ENCODE measurements around the gene MFSD2B.

DNA sequence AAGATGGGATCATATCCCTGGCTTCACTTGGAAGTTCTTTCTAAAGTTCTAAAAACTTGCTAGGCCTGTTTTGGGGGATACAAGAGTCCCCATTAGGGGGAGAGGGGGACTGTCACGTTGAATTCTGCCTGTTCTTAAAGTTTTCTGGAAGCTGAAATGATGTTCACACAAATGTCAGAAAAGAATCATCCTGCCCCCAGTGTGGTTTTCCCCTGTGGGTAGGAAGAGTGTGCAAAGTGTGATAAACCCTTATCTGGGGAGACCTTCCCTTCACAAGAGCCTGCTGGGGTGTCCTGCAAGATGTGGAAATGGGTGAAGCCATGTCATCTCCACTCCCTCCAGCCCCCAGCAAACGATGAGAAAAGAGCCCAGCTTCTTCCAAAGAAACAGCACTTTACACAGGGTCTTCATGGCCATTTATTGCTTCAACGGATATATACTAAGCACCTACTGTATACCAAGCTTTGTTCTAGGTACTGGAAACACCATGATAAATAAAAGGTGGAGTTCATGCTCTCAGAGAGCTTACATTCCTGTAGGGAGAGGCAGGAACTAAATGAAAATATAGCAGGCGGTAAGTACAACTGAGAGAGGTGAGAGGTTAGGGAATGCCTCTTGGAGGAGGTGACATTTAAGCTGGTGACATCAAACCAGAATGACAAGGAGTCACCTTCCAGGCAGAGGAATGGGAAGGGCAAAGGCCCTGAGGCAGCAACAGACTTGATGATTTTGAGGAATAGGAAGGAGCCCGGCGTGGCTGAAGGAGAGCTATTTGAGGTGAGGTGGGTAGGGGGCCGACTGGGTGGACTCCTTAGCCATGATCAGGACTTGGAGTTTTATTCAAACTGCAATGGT is 1.6 kb downstream of the MFSD2B start:
- TF ChIP-seq, protein P1, sequence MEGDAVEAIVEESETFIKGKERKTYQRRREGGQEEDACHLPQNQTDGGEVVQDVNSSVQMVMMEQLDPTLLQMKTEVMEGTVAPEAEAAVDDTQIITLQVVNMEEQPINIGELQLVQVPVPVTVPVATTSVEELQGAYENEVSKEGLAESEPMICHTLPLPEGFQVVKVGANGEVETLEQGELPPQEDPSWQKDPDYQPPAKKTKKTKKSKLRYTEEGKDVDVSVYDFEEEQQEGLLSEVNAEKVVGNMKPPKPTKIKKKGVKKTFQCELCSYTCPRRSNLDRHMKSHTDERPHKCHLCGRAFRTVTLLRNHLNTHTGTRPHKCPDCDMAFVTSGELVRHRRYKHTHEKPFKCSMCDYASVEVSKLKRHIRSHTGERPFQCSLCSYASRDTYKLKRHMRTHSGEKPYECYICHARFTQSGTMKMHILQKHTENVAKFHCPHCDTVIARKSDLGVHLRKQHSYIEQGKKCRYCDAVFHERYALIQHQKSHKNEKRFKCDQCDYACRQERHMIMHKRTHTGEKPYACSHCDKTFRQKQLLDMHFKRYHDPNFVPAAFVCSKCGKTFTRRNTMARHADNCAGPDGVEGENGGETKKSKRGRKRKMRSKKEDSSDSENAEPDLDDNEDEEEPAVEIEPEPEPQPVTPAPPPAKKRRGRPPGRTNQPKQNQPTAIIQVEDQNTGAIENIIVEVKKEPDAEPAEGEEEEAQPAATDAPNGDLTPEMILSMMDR (IDR thresholded peaks at IDR 0.05): no peak
- TF ChIP-seq POLR2A (IDR thresholded peaks at IDR 0.05): no peak

Data from heart left ventricle (tissue), 13 donors.